Hematopoietic multipotent progenitor cell treated with erythropoietin and hydrocortisone succinate and interleukin-3 and kit ligand, for 4 days (in vitro differentiated cells): ENCODE results near the gene RBM47.
"Not testable (repeated sequence)": the region's sequence is repeated elsewhere in the genome, so short reads cannot be mapped to it uniquely, and the experiment has no call there.

Experiments
- DNase-seq: peaks from one replicate; pipeline ENCODE4 v3.0.0-alpha.2; 2015

Gene RBM47

DNA sequence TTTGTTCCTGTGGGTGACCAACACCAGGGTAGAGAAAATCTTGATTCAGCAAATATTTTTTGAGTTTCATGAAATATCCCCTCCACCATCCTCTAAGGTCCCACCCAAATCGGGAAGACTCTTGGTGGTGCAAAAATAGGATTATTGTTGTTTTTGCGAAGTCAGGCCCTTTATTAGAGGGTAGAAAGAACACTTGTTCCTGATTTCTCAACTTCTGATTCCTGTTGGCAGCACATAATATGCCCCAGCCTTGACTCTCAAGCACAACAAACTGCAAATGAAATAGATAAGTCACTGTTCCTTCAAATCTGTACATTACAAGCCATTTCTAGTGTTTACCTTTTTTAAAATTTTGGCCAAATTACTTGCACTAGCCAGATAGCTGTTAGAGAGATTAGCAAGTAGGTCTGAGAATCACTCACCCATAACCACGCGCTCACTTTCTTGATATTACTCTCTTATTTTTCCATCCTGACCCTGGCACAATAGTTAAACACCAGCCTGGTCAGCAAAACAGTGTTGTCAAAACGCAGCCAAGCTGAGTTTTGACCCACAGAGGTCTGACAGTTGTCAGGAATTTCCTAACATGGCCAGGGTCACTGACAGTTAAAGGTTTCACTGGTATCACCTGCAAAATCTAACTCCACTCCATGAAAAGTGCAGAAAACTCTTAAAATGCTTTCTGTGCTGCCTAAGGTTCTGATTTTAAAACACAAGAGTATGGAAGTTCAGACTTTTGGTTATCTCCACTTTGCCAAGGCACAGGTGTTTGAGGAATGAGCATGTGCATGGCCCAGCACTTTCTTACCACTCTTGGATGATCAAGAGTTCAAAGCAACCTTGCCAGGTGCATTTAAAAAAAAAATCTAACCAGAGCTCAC, 69.8 kb downstream of the RBM47 start:
- no peak for DNase-seq

DNA sequence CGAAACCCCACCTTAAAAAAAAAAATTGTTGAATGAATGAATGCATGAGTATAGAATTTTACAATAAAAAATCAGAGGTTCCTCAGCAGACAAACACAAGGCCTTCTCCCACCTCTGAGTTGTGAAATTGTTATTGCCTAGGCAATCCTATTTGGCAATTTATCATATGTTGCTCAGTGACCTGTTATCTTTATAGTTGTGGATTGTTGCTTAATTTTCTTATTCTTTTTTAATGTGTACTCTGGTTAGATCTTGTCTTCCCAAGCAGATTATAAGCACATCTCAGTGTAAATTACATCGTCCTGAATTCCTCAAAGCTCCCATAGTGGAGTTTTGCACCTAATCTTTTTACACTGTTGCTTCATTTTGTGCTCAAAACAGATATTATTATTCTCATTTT, 71.9 kb downstream of the RBM47 start:
- DNase-seq: peak; percentile 68

DNA sequence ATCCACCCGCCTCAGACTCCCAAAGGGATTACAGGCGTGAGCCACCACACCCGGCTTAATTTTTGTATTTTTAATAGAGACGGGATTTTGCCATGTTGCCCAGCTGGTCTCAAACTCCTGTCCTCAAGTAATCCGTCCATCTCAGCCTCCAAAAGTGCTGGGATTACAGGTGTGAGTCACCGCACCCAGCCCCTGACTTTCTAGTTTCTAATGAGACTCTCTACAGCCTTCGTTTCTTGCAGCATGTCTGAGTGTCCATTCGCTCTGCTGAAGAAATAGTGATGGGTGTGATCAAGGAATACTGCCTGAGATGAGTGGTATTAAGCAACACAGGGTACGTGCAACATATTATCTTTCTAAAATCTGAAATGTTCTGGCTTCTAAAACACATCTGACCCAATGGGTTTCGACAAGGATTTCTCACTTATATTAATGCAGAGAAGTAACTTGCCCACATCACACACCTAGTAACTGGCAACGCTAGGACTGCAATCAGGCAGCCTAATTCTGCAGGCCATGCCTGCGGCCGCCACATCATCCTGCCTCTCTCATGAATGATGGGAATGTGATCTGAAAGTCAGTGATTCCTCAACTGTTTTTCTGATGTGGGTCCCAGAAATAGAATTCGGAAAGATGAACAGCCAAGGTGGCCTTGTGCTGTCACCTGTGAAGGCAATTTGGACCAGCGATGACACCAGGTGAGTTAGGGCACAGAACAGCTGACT, 74.3 kb downstream of the RBM47 start:
- DNase-seq: no peak

DNA sequence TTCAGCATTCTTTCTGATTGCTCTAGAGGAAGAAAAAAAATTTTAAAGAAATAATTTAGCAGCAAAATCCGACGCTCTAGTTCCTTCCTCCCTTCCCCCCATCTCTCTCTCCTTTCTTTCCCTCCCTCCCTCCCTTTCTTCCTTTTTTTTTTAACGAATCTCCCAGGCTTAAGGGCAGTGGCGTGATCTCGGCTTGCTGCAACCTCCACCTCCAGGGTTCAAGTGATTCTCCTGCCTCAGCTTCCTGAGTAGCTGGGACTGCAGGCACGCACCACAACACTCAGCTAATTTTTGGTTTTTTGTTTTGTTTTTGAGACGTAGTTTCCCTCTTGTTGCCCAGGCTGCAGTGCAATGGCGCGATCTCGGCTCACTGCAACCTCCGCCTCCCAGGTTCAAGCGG, 75.0 kb downstream of the RBM47 start:
- DNase-seq: not testable (repeated sequence)

DNA sequence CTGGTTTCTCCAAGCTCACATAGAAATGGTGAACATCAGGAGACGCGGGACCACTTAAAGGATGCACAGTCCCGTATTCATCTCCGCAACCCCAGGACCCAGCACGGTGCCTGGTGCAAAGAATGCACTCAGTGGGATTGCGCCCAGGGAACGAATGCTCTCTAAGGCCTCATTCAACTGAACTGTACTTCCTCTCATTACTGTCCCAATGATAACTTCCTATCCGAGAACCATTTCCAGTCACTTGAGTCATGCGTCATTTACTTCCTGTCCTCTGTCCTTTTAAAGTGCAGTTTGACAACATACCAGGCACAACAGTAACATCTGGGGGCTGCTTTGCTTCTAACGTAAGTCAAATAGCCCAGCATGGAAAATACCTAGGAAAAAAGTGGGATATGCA, 75.7 kb downstream of the RBM47 start:
- DNase-seq: peak; percentile 45

DNA sequence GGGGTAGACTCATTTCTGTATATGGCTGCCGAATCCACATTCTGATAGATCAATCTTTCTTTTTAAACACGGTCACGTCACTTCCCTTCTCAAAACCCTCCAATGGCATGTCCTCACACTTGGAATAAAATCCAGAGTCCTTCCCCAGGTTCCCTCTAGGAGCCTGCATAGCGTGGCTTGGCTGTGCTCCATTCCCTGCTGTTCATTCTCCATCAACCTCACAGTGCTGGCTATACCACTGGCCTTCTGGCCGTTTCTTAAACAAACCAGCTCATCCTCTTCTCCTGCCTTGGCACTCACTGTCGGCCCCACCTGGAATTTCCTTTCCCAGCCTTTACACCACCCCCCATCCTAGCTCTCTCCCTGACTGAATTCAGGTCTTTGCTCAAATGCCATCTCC, 77.1 kb downstream of the RBM47 start:
- no peak for DNase-seq

DNA sequence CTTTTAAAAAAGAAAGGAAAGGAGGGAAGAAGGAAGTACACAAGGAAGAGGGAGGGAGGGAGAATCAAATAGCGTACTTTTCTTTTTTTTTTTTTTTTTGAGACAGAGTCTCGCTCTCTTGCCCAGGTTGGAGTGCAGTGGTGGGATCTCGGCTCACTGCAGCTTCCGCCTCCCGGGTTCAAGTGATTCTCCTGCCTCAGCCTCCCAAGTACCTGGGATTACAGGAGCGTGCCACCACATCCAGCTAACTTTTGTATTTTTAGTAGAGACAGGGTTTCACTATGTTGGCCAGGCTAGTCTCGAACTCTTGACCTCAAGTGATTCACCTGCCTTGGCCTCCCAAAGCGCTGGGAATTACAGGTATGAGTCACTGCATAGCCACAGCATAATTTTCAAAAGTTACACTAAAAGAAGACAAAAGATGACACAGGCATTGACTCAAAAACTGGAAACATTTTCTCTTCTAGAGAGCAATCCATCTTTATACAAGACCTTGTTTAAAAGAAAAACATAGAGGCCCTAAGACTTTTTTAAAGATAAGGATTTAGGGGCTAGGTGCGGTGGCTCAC, 78.0 kb downstream of the RBM47 start:
- not testable (repeated sequence) for DNase-seq

DNA sequence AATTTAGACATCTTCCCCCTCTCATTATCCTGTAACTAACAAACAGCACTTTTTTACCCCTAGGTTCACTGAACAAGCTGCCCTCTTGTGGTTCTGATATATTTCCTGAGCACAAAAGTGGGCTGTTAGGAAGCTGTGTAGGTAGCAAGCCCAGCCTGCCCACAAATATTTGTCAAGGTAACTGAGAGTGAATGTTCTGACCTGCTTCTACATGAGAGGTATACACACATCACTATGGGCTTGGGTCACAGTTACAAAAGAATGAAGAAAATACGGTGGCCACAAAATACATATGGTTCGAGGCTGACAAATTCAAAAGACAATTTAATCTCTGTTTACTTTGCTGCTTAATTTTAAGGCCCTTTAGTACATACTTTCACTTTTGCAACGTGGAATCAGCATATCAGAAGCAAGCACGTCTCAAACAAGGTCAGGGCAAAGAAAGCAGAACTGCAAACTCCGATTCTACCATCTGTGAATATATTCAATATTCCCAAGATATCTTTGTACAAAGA, 78.7 kb downstream of the RBM47 start:
- DNase-seq: peak; percentile 75

DNA sequence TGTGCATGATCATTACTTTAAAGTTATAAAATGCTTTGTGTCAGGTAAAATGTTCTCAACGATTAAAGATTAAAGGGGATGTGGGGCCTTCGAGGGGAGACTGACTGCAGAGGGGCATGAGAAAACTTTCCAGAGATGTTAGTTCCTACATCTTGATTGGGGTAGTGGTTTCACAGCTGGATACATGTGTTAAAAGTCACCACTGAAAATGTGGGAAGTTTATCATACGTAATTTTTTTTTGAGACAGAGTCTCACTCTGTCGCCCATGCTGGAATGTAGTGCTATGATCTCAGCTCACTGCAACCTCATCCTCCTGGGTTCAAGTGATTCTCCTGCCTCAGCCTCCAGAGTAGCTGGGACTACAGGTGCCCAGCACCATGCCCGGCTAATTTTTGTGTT, 79.5 kb downstream of the RBM47 start:
- no peak for DNase-seq

DNA sequence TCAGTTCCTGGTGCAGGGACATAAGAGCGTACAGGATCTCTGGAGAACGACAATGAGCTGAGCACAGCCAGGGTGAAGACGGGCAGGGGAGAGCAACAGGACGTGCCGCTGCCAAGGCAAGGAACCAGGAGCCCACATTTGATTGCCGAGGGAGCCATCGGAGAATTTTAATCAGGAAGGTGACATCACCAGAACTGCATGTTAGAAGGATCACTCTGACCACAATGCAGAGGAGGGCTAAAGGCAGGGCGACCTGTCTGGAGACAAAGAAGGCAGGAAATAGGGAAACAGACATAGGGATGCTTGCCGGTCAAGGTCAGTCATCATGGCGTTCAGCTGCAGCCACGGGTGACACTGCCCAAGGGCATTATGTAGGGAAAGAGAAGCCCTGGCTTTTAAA, 81.4 kb downstream of the RBM47 start:
- no peak for DNase-seq

DNA sequence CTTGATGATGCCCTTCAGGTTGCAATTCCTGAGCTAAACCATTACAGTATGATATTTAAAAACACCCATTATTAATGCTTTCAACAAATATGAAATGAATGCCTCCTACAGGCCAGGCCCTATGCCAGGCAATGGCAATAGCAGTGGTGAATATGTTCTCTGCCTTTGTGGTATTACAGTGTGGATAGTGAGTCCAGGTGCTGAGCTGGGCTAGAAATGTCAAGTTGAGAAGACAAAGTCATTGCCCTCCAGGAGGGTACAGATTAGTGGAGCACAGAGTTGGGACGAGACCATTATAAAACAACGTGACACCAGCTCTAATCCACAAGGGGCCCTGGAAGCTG, 81.9 kb downstream of the RBM47 start:
- no peak for DNase-seq

DNA sequence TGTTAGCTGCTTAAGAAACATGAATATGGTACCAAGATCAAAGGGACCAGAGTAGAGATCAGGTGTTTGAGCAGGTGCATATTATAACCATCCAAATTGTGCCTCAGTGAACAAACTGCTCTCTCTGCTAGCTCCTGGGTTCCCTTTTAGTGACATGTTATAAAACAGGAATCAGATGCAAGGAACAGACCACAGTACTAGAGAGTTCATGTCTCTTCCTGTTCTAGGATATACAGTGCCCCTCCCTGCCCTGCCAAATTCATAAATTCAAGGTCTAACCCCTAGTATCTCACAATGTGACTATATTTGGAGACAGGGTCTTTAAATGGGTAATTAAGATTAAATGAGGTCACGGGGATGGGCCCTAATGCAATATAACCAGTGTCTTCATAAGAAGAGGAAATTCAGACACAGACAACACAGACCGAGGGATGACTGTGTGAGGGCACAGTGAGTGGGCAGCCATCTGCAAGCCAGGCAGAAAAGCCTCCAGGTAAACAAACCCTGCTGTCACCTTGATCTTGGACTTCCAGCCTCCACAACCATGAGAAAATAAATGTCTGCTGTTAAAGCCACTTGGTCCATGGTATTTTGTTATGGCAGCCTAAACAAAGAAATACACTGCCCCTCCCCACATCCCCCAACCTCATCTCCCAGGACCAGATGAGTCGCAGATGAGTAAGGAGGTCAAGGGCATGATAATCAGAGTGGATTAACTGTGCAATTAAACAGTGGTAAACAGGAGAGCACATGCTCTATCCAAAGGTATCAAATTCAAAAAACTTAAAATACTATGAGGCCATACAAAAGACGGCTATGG, 82.5 kb downstream of the RBM47 start:
- DNase-seq: no peak

DNA sequence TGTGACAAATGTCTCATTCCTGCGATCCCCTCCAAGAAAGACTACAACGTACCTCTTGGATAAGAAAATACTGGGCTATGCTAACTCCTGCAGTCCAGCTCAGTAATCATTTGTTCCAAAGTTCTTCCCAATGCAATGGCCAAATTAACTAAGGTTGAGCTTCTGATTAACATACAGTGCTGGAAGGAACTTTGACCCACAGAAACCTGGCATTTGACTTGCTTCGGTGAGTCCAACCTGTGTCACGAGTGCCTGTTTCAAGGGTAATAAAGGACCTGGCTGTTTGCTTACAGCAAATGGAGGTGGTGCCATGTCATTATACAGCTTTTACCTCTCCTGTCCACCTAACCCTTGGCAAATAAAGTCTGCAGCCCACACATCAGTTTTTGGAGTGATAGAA, 83.2 kb downstream of the RBM47 start:
- DNase-seq: no peak

DNA sequence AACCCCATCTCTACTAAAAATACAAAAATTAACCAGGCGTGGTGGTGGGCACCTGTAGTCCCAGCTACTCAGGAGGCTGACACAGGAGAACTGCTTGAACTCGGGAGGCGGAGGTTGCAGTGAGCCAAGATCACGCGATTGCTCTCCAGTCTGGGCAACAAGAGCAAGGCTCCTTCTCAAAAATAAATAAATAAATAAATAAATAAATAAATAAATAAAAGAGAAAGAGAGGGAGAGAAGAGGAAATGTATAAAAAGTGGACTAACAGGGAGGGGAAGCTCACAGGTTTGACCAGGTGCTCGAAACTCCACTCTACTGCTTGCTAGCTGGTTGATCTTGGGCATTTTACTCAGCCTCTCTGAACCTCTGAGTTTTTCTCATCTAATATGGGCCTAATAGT, 84.2 kb downstream of the RBM47 start:
- not testable (repeated sequence) for DNase-seq

DNA sequence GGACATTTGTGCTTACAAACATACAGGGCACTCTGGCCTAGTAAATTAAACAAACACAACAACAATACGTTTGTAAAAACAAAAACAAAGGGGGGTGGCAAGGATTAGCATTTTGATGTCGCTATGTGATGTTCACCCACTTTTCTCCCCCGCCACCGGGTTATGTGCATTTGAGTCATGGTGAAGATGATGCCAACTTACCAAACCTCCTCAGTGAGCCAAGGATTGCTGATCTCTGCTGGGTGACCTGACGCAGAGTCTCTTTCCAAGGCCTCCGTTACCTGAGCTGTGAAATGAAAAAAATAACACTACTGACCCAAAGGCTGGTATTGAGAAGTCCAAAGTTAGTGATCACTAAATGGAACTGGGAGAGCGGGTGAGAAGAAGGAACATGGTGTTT, 85.4 kb downstream of the RBM47 start:
- DNase-seq: no peak

DNA sequence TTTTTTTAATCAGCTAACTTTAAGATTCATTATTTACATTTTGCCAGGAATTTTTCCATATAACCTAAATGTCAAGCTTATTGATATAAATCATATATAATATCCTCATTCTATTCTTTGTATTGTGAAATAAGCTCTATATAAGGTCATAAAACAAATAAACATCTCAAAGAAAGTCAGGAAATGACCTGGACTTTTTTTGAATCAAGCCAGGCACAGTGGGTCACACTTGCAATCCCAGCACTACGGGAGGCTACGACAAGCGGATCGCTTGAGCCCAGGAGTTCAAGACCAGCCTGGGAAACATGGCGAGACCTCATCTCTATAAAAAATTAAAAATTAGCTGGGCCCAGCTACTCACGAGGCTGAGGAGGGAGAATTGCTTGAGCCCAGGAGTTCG, 88.9 kb downstream of the RBM47 start:
- DNase-seq: no peak

DNA sequence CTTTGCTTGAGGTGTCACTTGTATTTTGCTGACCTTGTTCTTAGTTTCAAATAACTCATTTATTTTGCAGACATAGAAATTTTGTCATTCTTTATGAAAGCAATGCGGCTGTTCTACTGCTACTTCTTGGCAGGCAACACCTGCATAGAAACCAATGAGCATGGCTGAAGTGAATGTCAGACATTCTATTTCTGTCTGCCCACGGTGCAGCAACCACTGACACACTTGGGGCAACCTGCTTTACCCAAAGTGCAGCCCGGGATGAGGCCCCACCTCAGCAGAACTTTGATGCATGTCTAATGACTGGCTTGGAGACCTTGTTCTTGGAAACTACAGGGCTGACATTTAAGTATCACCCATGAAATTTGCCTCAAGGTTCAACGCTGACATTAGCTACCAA, 93.6 kb downstream of the RBM47 start:
- DNase-seq: no peak

DNA sequence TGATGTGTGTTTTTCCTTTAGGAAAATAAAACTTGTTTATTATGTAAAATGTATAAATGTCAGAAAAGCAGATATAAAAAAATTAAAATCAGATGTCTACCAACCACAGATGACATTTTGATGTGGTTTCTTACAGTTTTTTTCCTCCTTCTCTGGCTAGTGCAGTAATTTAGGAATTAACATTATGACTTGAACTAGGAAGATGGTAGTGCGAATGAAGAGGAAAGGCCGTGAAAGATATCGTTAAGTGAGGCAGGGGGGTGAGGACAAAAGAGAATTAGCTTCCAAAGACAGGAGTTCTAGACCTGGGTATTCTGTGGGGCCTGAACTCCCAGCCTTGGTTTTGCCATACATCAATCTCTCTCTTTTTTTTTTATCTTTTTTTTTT, 98.0 kb downstream of the RBM47 start:
- DNase-seq: no peak

DNA sequence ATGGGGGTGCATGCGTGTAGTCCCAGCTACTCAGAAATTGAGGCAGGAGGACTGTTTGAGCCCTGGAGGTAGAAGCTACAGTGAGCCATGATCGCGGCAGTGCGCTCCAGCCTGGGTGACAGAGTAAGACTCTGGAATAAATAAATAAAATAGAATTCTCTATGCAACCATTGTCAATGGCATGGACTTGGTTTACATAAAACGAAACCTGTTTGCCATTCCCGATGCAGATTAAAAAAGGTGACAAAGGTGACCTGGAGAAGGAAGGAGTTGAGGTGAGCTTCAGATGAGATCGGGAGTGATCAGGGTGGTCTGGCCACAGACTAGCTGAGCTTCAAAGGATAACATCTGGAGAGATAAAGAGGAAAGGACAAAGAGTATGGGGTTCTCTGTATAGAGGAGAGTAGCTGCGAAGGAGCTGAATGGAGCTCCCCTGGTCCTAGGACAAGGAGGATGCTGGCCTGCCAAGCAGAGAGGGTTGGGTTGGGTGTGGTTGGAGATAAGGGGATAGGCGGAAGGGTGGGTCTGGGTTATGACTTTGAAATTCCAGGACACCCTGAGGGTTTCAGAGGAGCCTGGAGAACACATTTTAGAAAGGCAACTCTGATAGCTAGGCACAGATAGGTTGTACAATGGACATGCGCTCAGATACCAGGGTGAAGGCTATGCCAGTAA, 98.6 kb downstream of the RBM47 start:
- DNase-seq: peak; percentile 85

DNA sequence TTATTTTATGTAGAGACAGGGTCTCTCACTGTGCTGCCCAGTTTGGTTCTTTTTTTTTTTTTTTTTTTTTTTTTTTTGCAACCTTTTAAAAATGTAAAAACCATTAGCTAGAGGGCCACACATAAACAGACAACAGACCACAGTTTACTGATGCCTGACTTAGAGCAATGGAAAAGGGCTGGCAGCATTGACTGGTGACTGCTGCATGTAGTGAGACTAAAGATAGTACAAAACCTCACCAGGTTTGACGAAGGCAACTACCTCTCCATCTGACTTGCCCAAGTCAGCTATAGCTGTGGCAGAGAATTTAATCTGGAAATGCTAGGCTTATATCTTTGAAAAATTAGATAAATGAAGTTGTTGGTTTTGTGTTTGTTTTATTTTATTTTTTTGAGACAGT, 102.9 kb downstream of the RBM47 start:
- DNase-seq: no peak

DNA sequence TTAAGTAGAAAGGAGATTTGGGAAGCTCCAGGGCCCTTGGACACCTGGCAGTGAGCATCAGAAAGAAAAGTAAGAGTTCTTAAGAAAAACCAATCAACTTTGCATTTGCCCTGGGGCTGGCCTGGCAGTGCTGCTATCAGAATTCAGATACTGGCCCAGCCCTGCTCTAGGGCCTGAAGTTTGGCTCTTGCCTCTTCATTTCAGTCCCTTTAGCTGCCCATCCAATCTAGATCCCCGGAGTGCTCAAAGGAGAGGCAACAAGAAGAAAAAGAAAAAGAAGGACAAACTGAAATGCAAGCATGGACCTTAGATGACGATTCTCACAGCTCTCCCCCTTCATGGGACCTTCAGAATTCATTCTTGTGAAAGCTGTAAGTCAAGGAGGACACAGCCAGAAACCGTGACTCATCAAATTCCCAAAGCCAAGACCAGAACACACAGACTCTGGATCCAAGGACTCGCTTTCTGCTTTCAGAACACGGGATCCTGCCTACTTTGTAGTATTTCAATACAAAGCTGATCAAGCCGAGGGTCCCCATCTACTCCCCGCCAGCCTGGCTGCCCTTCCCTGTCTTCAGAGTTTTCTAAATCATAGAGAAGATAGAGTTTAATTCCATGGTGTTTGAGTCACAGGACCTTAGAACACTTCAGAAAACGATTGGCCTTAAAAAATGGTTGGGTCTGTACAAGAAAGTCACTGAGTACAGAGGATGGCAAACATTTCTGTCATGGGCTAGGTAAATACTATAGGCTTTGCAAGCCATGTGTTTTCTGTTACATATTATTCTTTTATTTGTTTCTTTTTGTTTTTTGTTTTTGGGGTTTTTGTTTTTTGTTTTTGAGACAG, 103.7 kb downstream of the RBM47 start:
- DNase-seq: no peak
